NCI-H2081 (cell line): ENCODE measurements around the gene IGF2BP1.
"Not testable (repeated sequence)": the region's sequence is repeated elsewhere in the genome, so short reads cannot be mapped to it uniquely, and the experiment has no call there.

Source experiments
- DNase-seq, 2 experiments: peaks; one replicate each; lab custom pipeline; 2025; lab: John Stamatoyannopoulos, UW

IGF2BP1 gene

GRCh38 chr17:48995974-48996721 lies 1.0 kb upstream of the IGF2BP1 start:
- DNase-seq, result no peak

- DNase-seq, result no peak
Observed at GRCh38 chr17:48996722-48997102, 473 bp upstream of the IGF2BP1 start.

- no peak for DNase-seq
Observed at GRCh38 chr17:48997827-48998586, 822 bp downstream of the IGF2BP1 start.

- no peak for DNase-seq
Observed at GRCh38 chr17:48998587-48999440, 1.6 kb downstream of the IGF2BP1 start.

- DNase-seq, result no peak
Observed at GRCh38 chr17:49000943-49001342, 3.8 kb downstream of the IGF2BP1 start.

GRCh38 chr17:49001671-49002070 lies 4.5 kb downstream of the IGF2BP1 start:
- no peak for DNase-seq

- DNase-seq, result no peak
Observed at GRCh38 chr17:49002331-49002730, 5.1 kb downstream of the IGF2BP1 start.

- no peak for DNase-seq
Observed at GRCh38 chr17:49002766-49003165, 5.6 kb downstream of the IGF2BP1 start.

GRCh38 chr17:49003557-49004511 lies 6.6 kb downstream of the IGF2BP1 start:
- DNase-seq, result no peak

- DNase-seq, result no peak
Observed at GRCh38 chr17:49005140-49005539, 8.0 kb downstream of the IGF2BP1 start.

GRCh38 chr17:49008908-49009307 lies 11.7 kb downstream of the IGF2BP1 start:
- DNase-seq, result not testable (repeated sequence)

- DNase-seq, result no peak
Observed at GRCh38 chr17:49012769-49013255, 15.6 kb downstream of the IGF2BP1 start.

- DNase-seq, result no peak
Observed at GRCh38 chr17:49013311-49014213, 16.4 kb downstream of the IGF2BP1 start.

- no peak for DNase-seq
Observed at GRCh38 chr17:49015179-49015923, 18.2 kb downstream of the IGF2BP1 start.

- DNase-seq, result no peak
Observed at GRCh38 chr17:49015924-49016774, 19.0 kb downstream of the IGF2BP1 start.

GRCh38 chr17:49016775-49017463 lies 19.7 kb downstream of the IGF2BP1 start:
- DNase-seq, result peak; percentile 6 to 26

- DNase-seq, result no peak
Observed at GRCh38 chr17:49018116-49018612, 21.0 kb downstream of the IGF2BP1 start.

- DNase-seq, result no peak
Observed at GRCh38 chr17:49018748-49019147, 21.6 kb downstream of the IGF2BP1 start.
